ENCODE measurements around the gene DSP. TPM values are rescaled to one million over a fixed set of nuclear protein-coding genes. Genes with fewer than 3 reads are reported as not detected.

The DSP gene
- total and polyA plus RNA-seq, 2 of the 13 experiments (the other 11 are each of a cell fraction or from before 2014, with no cell fraction given) = 89.8 to 117 TPM

- CTCF ChIA-PET (ENCODE audit: low intra/inter-chr PET ratio, low total read pairs) = no interaction called here
Measured at GRCh38 chr6:7632501-7633290, 91.2 kb downstream of the DSP start.

More at GRCh38 chr6:7632501-7633290, 91.2 kb downstream of the DSP start:
- Histone ChIP-seq H3K4me1 (ENCODE audit: insufficient read depth, low read length) (no peaks in the 10 kb centered on the region), H3K27ac (ENCODE audit: extremely low read length, insufficient read depth, low read length) (no peak overlapping the region), H3K27me3 (ENCODE audit: control insufficient read depth in 1 of 2, insufficient read depth in 2 of 2, low read length in 2 of 2) (peaks cover 0 to 6% of the 10 kb centered on the region in 2 experiments; a peak in 1 of 5 replicates), H3K9me3 (ENCODE audit: low read length) (no peaks in the 10 kb centered on the region), H3K79me2 (ENCODE audit: insufficient read depth, low read length) (no peaks in the 10 kb centered on the region), H3K9ac (ENCODE audit: insufficient read depth, low read depth, low read length) (no peak overlapping the region), H2AFZ (ENCODE audit: low read length) (no peak overlapping the region), H3K36me3 (replicated peaks in 1 of 2; ENCODE audit: control insufficient read depth in 1 of 2, insufficient read depth in 2 of 2, low read length in 2 of 2) (no peaks in the 10 kb centered on the region), H4K20me1 (ENCODE audit: insufficient read depth, low read length) (no peaks in the 10 kb centered on the region), H3K4me3 (replicated peaks in 1 of 3; ENCODE audit: insufficient read depth in 1 of 3, low read depth in 2 of 3, low read length in 3 of 3) (no peak overlapping the region), H3K4me2 (ENCODE audit: low read depth, low read length) (no peak overlapping the region)
- in situ Hi-C loops (cut with HindIII; ENCODE audit: extremely low pct_ligation_motif_present, low pct_unique_long_range_greater_than_20kb) = no loop called here
- ATAC-seq (no peak), FAIRE-seq (no peak), DNase-seq (ENCODE audit: low spot score) (no peak)
- no peak for TF ChIP-seq THAP8 (CRISPR knock-in tag; IDR thresholded peaks at IDR 0.05; ENCODE audit: borderline replicate concordance)
- TF ChIP-seq PHF20 (CRISPR knock-in tag; IDR thresholded peaks at IDR 0.05) = 0 out of 2 replicates have a peak, but pooled peaks have one; percentile 23
- TF ChIP-seq ZNF780A (CRISPR knock-in tag; IDR thresholded peaks at IDR 0.05) = no peak
- TF ChIP-seq BCL3 (CRISPR knock-in tag; IDR thresholded peaks at IDR 0.05) = no peak
- POLR2A ChIA-PET = no interaction called here
- BruUV-seq (replicated peaks) = no TSS peak
- WGBS (ENCODE audit: low lambda C conversion rate) = 27% methylated on average over 9 of the region's 9 CpGs
- intact Hi-C loops (cut with micrococcal nuclease; ENCODE audit: unreplicated experiment) = no loop called here
